NCI-H510A treated with DMSO at 0.1 percent for 48 hours (cell line): ENCODE data around the gene CADM3.

Experiments used
- DNase-seq: peaks from one replicate; lab custom pipeline; 2025; lab: John Stamatoyannopoulos, UW

Gene CADM3

GRCh38 chr1:159207080-159207479 lies 35.7 kb downstream of the CADM3 start:
- no peak for DNase-seq

GRCh38 chr1:159207774-159208173 lies 36.4 kb downstream of the CADM3 start:
- no peak for DNase-seq

- no peak for DNase-seq
These were observed 36.9 kb downstream of the CADM3 start for GRCh38 chr1:159208175-159208825.

GRCh38 chr1:159209061-159209460 lies 37.6 kb downstream of the CADM3 start:
- DNase-seq: no peak

- DNase-seq: peak; percentile 57
These were observed 40.1 kb downstream of the CADM3 start for GRCh38 chr1:159211331-159212136.

GRCh38 chr1:159212596-159212995 lies 41.2 kb downstream of the CADM3 start:
- no peak for DNase-seq

- DNase-seq: peak; percentile 38
These were observed 42.8 kb downstream of the CADM3 start for GRCh38 chr1:159214149-159214760.

- no peak for DNase-seq
These were observed 47.5 kb downstream of the CADM3 start for GRCh38 chr1:159218649-159219636.

GRCh38 chr1:159222075-159222865 lies 50.9 kb downstream of the CADM3 start:
- DNase-seq: no peak

GRCh38 chr1:159223004-159223403 lies 51.6 kb downstream of the CADM3 start:
- no peak for DNase-seq

- DNase-seq: no peak
These were observed 57.1 kb downstream of the CADM3 start for GRCh38 chr1:159228554-159228953.

- DNase-seq: no peak
These were observed 58.0 kb downstream of the CADM3 start for GRCh38 chr1:159229260-159229885.

GRCh38 chr1:159229896-159230295 lies 58.5 kb downstream of the CADM3 start:
- DNase-seq: no peak

- DNase-seq: no peak
These were observed 68.3 kb downstream of the CADM3 start for GRCh38 chr1:159239551-159240220.

- DNase-seq: no peak
These were observed 75.9 kb downstream of the CADM3 start for GRCh38 chr1:159247266-159247665.

GRCh38 chr1:159248311-159248710 lies 76.9 kb downstream of the CADM3 start:
- DNase-seq: no peak

GRCh38 chr1:159250638-159251216 lies 79.3 kb downstream of the CADM3 start:
- DNase-seq: no peak
